Measurements from ENCODE around the gene RPAP3.

Gene RPAP3

GRCh38 chr12:47705566-47706425, at the start of gene RPAP3:
RPAP3 (minus strand) TSS chr12:47706030; CDS start chr12:47702840, 3,190 bp downstream.
- peak; percentile 97 for DNase-seq

- no peak for DNase-seq
Measured at GRCh38 chr12:47754881-47755280, 49.1 kb upstream of the RPAP3 start.

GRCh38 chr12:47754126-47754525, 48.3 kb upstream of the RPAP3 start:
- DNase-seq, result no peak

- DNase-seq, result no peak
Measured at GRCh38 chr12:47753021-47754001, 47.5 kb upstream of the RPAP3 start.

- DNase-seq, result no peak
Measured at GRCh38 chr12:47752552-47752951, 46.7 kb upstream of the RPAP3 start.

- DNase-seq, result no peak
Measured at GRCh38 chr12:47752121-47752520, 46.3 kb upstream of the RPAP3 start.

GRCh38 chr12:47751561-47751960, 45.7 kb upstream of the RPAP3 start:
- DNase-seq, result no peak

- DNase-seq, result no peak
Measured at GRCh38 chr12:47750916-47751470, 45.2 kb upstream of the RPAP3 start.

- no peak for DNase-seq
Measured at GRCh38 chr12:47750229-47750798, 44.5 kb upstream of the RPAP3 start.

GRCh38 chr12:47748899-47749298, 43.1 kb upstream of the RPAP3 start:
- DNase-seq, result no peak

- DNase-seq, result no peak
Measured at GRCh38 chr12:47748507-47748828, 42.6 kb upstream of the RPAP3 start.

GRCh38 chr12:47747596-47748506, 42.0 kb upstream of the RPAP3 start:
- no peak for DNase-seq

- DNase-seq, result no peak
Measured at GRCh38 chr12:47747126-47747525, 41.3 kb upstream of the RPAP3 start.

GRCh38 chr12:47746523-47746922, 40.7 kb upstream of the RPAP3 start:
- DNase-seq, result no peak

GRCh38 chr12:47746073-47746472, 40.2 kb upstream of the RPAP3 start:
- DNase-seq, result no peak

GRCh38 chr12:47745485-47746041, 39.7 kb upstream of the RPAP3 start:
- no peak for DNase-seq

- no peak for DNase-seq
Measured at GRCh38 chr12:47744778-47745436, 39.1 kb upstream of the RPAP3 start.

- DNase-seq, result peak; percentile 40
Measured at GRCh38 chr12:47744005-47744651, 38.3 kb upstream of the RPAP3 start.

- DNase-seq, result no peak
Measured at GRCh38 chr12:47743311-47743860, 37.6 kb upstream of the RPAP3 start.

GRCh38 chr12:47742253-47742825, 36.5 kb upstream of the RPAP3 start:
- peak; percentile 67 for DNase-seq
